ENCODE data around the gene PRC1.

PRC1 gene

DNA sequence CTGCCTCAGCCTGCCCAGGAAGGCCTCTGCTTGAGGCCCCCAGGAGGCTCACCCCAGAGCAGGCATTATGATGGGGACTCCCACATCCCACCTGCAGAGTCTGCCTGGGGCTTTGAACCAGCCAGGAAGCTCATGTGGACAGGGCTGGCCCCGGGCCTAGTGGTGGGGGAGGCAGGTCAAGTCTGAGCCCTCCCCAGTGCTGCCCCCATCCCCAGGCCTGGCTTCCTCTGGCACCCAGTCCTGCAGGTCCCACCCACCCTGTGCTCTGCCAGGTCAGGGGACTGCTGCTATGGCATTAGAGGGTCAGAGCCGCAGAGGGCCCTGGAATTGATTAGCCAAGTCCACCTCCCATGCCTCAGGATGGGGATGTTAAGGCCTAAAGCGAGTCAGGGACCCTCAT lies 45.7 kb upstream of the PRC1 start:
- no peaks in the 10 kb centered on the region for H3K9me2 ChIP-seq (replicated peaks; ENCODE audit: control insufficient read depth, low read length)
- H3K9me3 ChIP-seq (ENCODE audit: control insufficient read depth, insufficient read depth, low read length) = no peaks in the 10 kb centered on the region
- peaks cover 18% of the 10 kb centered on the region for H3K27me3 ChIP-seq (ENCODE audit: control insufficient read depth, low read length)
- no peaks in the 10 kb centered on the region for H3K36me3 ChIP-seq (ENCODE audit: control insufficient read depth, low read length)
- H3K4me1 ChIP-seq (ENCODE audit: control insufficient read depth, low read length) = no peaks in the 10 kb centered on the region
- no peaks in the 10 kb centered on the region for H3F3A ChIP-seq (ENCODE audit: control insufficient read depth, insufficient read depth)
- H3K4me2 ChIP-seq (ENCODE audit: low read length) = no peak overlapping the region
- H3K4me3 ChIP-seq (ENCODE audit: low read length) = no peak overlapping the region
- no peak overlapping the region for H3K27ac ChIP-seq (ENCODE audit: low read depth, low read length)
- TF ChIP-seq, protein P1, sequence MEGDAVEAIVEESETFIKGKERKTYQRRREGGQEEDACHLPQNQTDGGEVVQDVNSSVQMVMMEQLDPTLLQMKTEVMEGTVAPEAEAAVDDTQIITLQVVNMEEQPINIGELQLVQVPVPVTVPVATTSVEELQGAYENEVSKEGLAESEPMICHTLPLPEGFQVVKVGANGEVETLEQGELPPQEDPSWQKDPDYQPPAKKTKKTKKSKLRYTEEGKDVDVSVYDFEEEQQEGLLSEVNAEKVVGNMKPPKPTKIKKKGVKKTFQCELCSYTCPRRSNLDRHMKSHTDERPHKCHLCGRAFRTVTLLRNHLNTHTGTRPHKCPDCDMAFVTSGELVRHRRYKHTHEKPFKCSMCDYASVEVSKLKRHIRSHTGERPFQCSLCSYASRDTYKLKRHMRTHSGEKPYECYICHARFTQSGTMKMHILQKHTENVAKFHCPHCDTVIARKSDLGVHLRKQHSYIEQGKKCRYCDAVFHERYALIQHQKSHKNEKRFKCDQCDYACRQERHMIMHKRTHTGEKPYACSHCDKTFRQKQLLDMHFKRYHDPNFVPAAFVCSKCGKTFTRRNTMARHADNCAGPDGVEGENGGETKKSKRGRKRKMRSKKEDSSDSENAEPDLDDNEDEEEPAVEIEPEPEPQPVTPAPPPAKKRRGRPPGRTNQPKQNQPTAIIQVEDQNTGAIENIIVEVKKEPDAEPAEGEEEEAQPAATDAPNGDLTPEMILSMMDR (IDR thresholded peaks at IDR 0.05; ENCODE audit: low read depth, low read length, poor library complexity, severe bottlenecking) = no peak
- no peak for TF ChIP-seq EZH2phosphoT487 (IDR thresholded peaks at IDR 0.05; ENCODE audit: borderline replicate concordance, low read length)
- H4K20me1 ChIP-seq (ENCODE audit: control insufficient read depth, insufficient read depth, low read depth, low read length) = no peaks in the 10 kb centered on the region
- H3K79me2 ChIP-seq (ENCODE audit: control insufficient read depth, low read length) = no peaks in the 10 kb centered on the region

GRCh38 chr15:91032919-91033803 lies 38.8 kb upstream of the PRC1 start:
- H3F3A ChIP-seq (ENCODE audit: control insufficient read depth, insufficient read depth) = no peaks in the 10 kb centered on the region
- no peak overlapping the region for H3K4me3 ChIP-seq (ENCODE audit: low read length)
- no peak overlapping the region for H3K4me2 ChIP-seq (ENCODE audit: low read length)
- no peaks in the 10 kb centered on the region for H4K20me1 ChIP-seq (ENCODE audit: control insufficient read depth, insufficient read depth, low read depth, low read length)
- H3K27me3 ChIP-seq (ENCODE audit: control insufficient read depth, low read length) = peaks cover 12% of the 10 kb centered on the region
- no peaks in the 10 kb centered on the region for H3K9me3 ChIP-seq (ENCODE audit: control insufficient read depth, insufficient read depth, low read length)
- no peaks in the 10 kb centered on the region for H3K79me2 ChIP-seq (ENCODE audit: control insufficient read depth, low read length)
- no peaks in the 10 kb centered on the region for H3K36me3 ChIP-seq (ENCODE audit: control insufficient read depth, low read length)
- H3K27ac ChIP-seq (ENCODE audit: low read depth, low read length) = no peak overlapping the region
- no peaks in the 10 kb centered on the region for H3K4me1 ChIP-seq (ENCODE audit: control insufficient read depth, low read length)
- no peaks in the 10 kb centered on the region for H3K9me2 ChIP-seq (replicated peaks; ENCODE audit: control insufficient read depth, low read length)
- no peak for TF ChIP-seq EZH2phosphoT487 (IDR thresholded peaks at IDR 0.05; ENCODE audit: borderline replicate concordance, low read length)
- TF ChIP-seq, protein P1 (IDR thresholded peaks at IDR 0.05; ENCODE audit: low read depth, low read length, poor library complexity, severe bottlenecking) = peak; percentile 64

GRCh38 chr15:91031796-91032195 lies 37.5 kb upstream of the PRC1 start:
- H3K36me3 ChIP-seq (ENCODE audit: control insufficient read depth, low read length) = no peaks in the 10 kb centered on the region
- H3F3A ChIP-seq (ENCODE audit: control insufficient read depth, insufficient read depth) = no peaks in the 10 kb centered on the region
- H3K79me2 ChIP-seq (ENCODE audit: control insufficient read depth, low read length) = no peaks in the 10 kb centered on the region
- H3K4me2 ChIP-seq (ENCODE audit: low read length) = no peak overlapping the region
- TF ChIP-seq, protein P1 (IDR thresholded peaks at IDR 0.05; ENCODE audit: low read depth, low read length, poor library complexity, severe bottlenecking) = no peak
- no peak for TF ChIP-seq EZH2phosphoT487 (IDR thresholded peaks at IDR 0.05; ENCODE audit: borderline replicate concordance, low read length)
- no peaks in the 10 kb centered on the region for H3K9me3 ChIP-seq (ENCODE audit: control insufficient read depth, insufficient read depth, low read length)
- no peaks in the 10 kb centered on the region for H4K20me1 ChIP-seq (ENCODE audit: control insufficient read depth, insufficient read depth, low read depth, low read length)
- no peak overlapping the region for H3K4me3 ChIP-seq (ENCODE audit: low read length)
- peaks cover 8% of the 10 kb centered on the region for H3K27me3 ChIP-seq (ENCODE audit: control insufficient read depth, low read length)
- no peak overlapping the region for H3K27ac ChIP-seq (ENCODE audit: low read depth, low read length)
- no peaks in the 10 kb centered on the region for H3K4me1 ChIP-seq (ENCODE audit: control insufficient read depth, low read length)
- no peaks in the 10 kb centered on the region for H3K9me2 ChIP-seq (replicated peaks; ENCODE audit: control insufficient read depth, low read length)
